ENCODE data around the gene ZBED5. TPM values are rescaled to one million over a fixed set of nuclear protein-coding genes. Genes with fewer than 3 reads are reported as not detected.
A peak's percentile ranks its signal among the peaks of the same experiment; 100 is the strongest.

The ZBED5 gene
- total and polyA plus RNA-seq, 4 experiments from 2014 or later: 16.7 to 129 (median 72.0) TPM

- peaks cover 26 to 60% (median 33%) of the 10 kb centered on the region in 4 donors for H3K4me1 Mint-ChIP-seq
- peaks cover 20 to 51% of the 10 kb centered on the region in 2 donors for H3K36me3 Mint-ChIP-seq
- Histone ChIP-seq H3K27me3 (ENCODE audit: insufficient read depth, low read length) (no peaks in the 10 kb centered on the region), H3K4me3 (ENCODE audit: low read length in 2 of 2) (peak overlapping the region; percentile 93 to 100), H3K27ac (ENCODE audit: low read depth, low read length) (peak overlapping the region; percentile 93), H3K4me1 (ENCODE audit: insufficient read depth, low read length) (peaks cover 36% of the 10 kb centered on the region), H3K9me3 (ENCODE audit: control insufficient read depth in 1 of 2, low read length in 2 of 2) (no peaks in the 10 kb centered on the region), H3K36me3 (ENCODE audit: insufficient read depth, low read length) (peaks cover 19% of the 10 kb centered on the region)
- POLR2A ChIA-PET (ENCODE audit: partially characterized antibody): interaction anchor here (0.7 to 7.5 kb wide), 30 partner anchors 9 to 1397 kb away, joined by 3 to 469 read pairs (median 5); partner anchors contain the start of genes CTR9, EIF4G2, RNF141 and ZNF143
- no peak for DNase-seq
- no peaks in the 10 kb centered on the region for H3K27me3 Mint-ChIP-seq
- H3K4me3 Mint-ChIP-seq: peak overlapping the region; percentile 98 to 100 (median 99)
- intact Hi-C loops (cut with micrococcal nuclease): loop anchor here (2.0 to 5.0 kb wide), 5 partner anchors 75 to 1397 kb away; partner anchors contain the start of genes USP47 and ZNF143
- CTCF ChIA-PET (ENCODE audit: partially characterized antibody): interaction anchor here (0.7 to 5.9 kb wide), 6 partner anchors 10 to 317 kb away, joined by 3 to 36 read pairs (median 4); partner anchors contain the start of genes EIF4G2 and RNF141
- peaks cover 0 to 2% (median 0%) of the 10 kb centered on the region in 8 donors for H3K9me3 Mint-ChIP-seq
- peak overlapping the region; percentile 99 to 100 (median 99) for H3K27ac Mint-ChIP-seq
Measured at GRCh38 chr11:10857459-10857708, 469 bp downstream of the ZBED5 start.

- Histone ChIP-seq H3K36me3 (ENCODE audit: insufficient read depth, low read length) (peaks cover 19% of the 10 kb centered on the region), H3K27ac (ENCODE audit: low read depth, low read length) (peak overlapping the region; percentile 93), H3K27me3 (ENCODE audit: insufficient read depth, low read length) (no peaks in the 10 kb centered on the region), H3K4me1 (ENCODE audit: insufficient read depth, low read length) (peaks cover 36% of the 10 kb centered on the region), H3K9me3 (ENCODE audit: control insufficient read depth in 1 of 2, low read length in 2 of 2) (no peaks in the 10 kb centered on the region), H3K4me3 (ENCODE audit: low read length in 2 of 2) (peak overlapping the region; percentile 93 to 100)
- H3K4me1 Mint-ChIP-seq: peaks cover 31 to 62% (median 37%) of the 10 kb centered on the region in 4 donors
- peak overlapping the region; percentile 98 to 100 (median 99) for H3K4me3 Mint-ChIP-seq
- peak in 2 of 5 donors; percentile 6 to 36 for DNase-seq
- ChIA-PET POLR2A (ENCODE audit: partially characterized antibody) (interaction anchor here (1.1 to 7.5 kb wide), 17 partner anchors 9 to 1396 kb away, joined by 3 to 469 read pairs (median 7); partner anchors contain the start of genes CTR9, EIF4G2 and ZNF143), CTCF (ENCODE audit: partially characterized antibody) (interaction anchor here (0.9 to 5.9 kb wide), 3 partner anchors 21 to 64 kb away, joined by 4 to 36 read pairs (median 35); partner anchors contain the start of gene EIF4G2)
- peak overlapping the region; percentile 99 to 100 (median 99) for H3K27ac Mint-ChIP-seq
- peaks cover 25 to 56% of the 10 kb centered on the region in 2 donors for H3K36me3 Mint-ChIP-seq
- intact Hi-C loops (cut with micrococcal nuclease): loop anchor here (2.0 to 5.0 kb wide), 5 partner anchors 75 to 1396 kb away; partner anchors contain the start of genes USP47 and ZNF143
- peaks cover 0 to 2% (median 0%) of the 10 kb centered on the region in 8 donors for H3K9me3 Mint-ChIP-seq
- H3K27me3 Mint-ChIP-seq: no peaks in the 10 kb centered on the region
Measured at GRCh38 chr11:10856689-10857458, 979 bp downstream of the ZBED5 start.

- H3K36me3 ChIP-seq (ENCODE audit: insufficient read depth, low read length): peaks cover 19% of the 10 kb centered on the region
- Mint-ChIP-seq H3K27ac (peak overlapping the region in 2 of 7 donors; percentile 13 to 24), H3K9me3 (peaks cover 0 to 2% (median 0%) of the 10 kb centered on the region in 8 donors), H3K27me3 (no peaks in the 10 kb centered on the region), H3K4me1 (peaks cover 29 to 61% (median 35%) of the 10 kb centered on the region in 4 donors), H3K4me3 (no peak overlapping the region), H3K36me3 (peaks cover 26 to 60% of the 10 kb centered on the region in 2 donors)
- H3K4me3 ChIP-seq (ENCODE audit: low read length in 2 of 2): no peak overlapping the region
- no peak overlapping the region for H3K27ac ChIP-seq (ENCODE audit: low read depth, low read length)
- no peaks in the 10 kb centered on the region for H3K27me3 ChIP-seq (ENCODE audit: insufficient read depth, low read length)
- ChIA-PET POLR2A (ENCODE audit: partially characterized antibody) (interaction anchor here (5.9 to 7.5 kb wide), 2 partner anchors 49 to 58 kb away, joined by 33 to 469 read pairs; partner anchors contain the start of gene EIF4G2), CTCF (ENCODE audit: partially characterized antibody) (interaction anchor here (1.4 kb wide), 1 partner anchor 24 kb away, joined by 5 read pairs; no protein-coding TSS in a partner anchor)
- H3K4me1 ChIP-seq (ENCODE audit: insufficient read depth, low read length): peaks cover 36% of the 10 kb centered on the region
- no peak for DNase-seq
- H3K9me3 ChIP-seq (ENCODE audit: control insufficient read depth in 1 of 2, low read length in 2 of 2): no peaks in the 10 kb centered on the region
- intact Hi-C loops (cut with micrococcal nuclease): loop anchor here (5.0 kb wide), 4 partner anchors 77 to 1278 kb away; partner anchors contain the start of gene USP47
Measured at GRCh38 chr11:10855295-10855694, 2.6 kb downstream of the ZBED5 start.

- DNase-seq: no peak
- no peaks in the 10 kb centered on the region for H3K27me3 ChIP-seq (ENCODE audit: insufficient read depth, low read length)
- Mint-ChIP-seq H3K4me1 (peaks cover 6 to 14% (median 13%) of the 10 kb centered on the region in 4 donors), H3K9me3 (peaks cover 0 to 3% (median 0%) of the 10 kb centered on the region in 8 donors), H3K36me3 (peaks cover 11 to 16% of the 10 kb centered on the region in 2 donors), H3K27ac (no peak overlapping the region), H3K27me3 (no peaks in the 10 kb centered on the region), H3K4me3 (no peak overlapping the region)
- H3K4me3 ChIP-seq (ENCODE audit: low read length in 2 of 2): no peak overlapping the region
- no peaks in the 10 kb centered on the region for H3K9me3 ChIP-seq (ENCODE audit: control insufficient read depth in 1 of 2, low read length in 2 of 2)
- no peaks in the 10 kb centered on the region for H3K4me1 ChIP-seq (ENCODE audit: insufficient read depth, low read length)
- ChIA-PET POLR2A (ENCODE audit: partially characterized antibody) (interaction anchor here (3.2 to 3.6 kb wide), 2 partner anchors 10 to 39 kb away, joined by 29 to 46 read pairs; partner anchors contain the start of genes EIF4G2 and ZBED5), CTCF (ENCODE audit: partially characterized antibody) (interaction anchor here (0.9 to 2.8 kb wide), 6 partner anchors 10 to 56 kb away, joined by 3 to 12 read pairs (median 8); partner anchors contain the start of genes EIF4G2 and ZBED5)
- H3K27ac ChIP-seq (ENCODE audit: low read depth, low read length): no peak overlapping the region
- H3K36me3 ChIP-seq (ENCODE audit: insufficient read depth, low read length): no peaks in the 10 kb centered on the region
- intact Hi-C loops (cut with micrococcal nuclease): no loop called here
Measured at GRCh38 chr11:10847960-10848860, 9.6 kb downstream of the ZBED5 start.

GRCh38 chr11:10846660-10847059 lies 11.2 kb downstream of the ZBED5 start:
- Mint-ChIP-seq H3K36me3 (peaks cover 0 to 2% of the 10 kb centered on the region in 2 donors), H3K27ac (peak overlapping the region in 2 of 7 donors; percentile 1 to 86), H3K4me3 (no peak overlapping the region), H3K4me1 (peaks cover 0 to 10% (median 7%) of the 10 kb centered on the region in 4 donors), H3K9me3 (peaks cover 0 to 3% (median 0%) of the 10 kb centered on the region in 8 donors), H3K27me3 (no peaks in the 10 kb centered on the region)
- H3K27ac ChIP-seq (ENCODE audit: low read depth, low read length): no peak overlapping the region
- POLR2A ChIA-PET (ENCODE audit: partially characterized antibody): interaction anchor here (1.1 to 3.6 kb wide), 3 partner anchors 11 to 37 kb away, joined by 5 to 46 read pairs (median 29); partner anchors contain the start of genes EIF4G2 and ZBED5
- no peaks in the 10 kb centered on the region for H3K27me3 ChIP-seq (ENCODE audit: insufficient read depth, low read length)
- no peak for DNase-seq
- no peaks in the 10 kb centered on the region for H3K4me1 ChIP-seq (ENCODE audit: insufficient read depth, low read length)
- no peaks in the 10 kb centered on the region for H3K36me3 ChIP-seq (ENCODE audit: insufficient read depth, low read length)
- no peaks in the 10 kb centered on the region for H3K9me3 ChIP-seq (ENCODE audit: control insufficient read depth in 1 of 2, low read length in 2 of 2)
- intact Hi-C loops (cut with micrococcal nuclease): no loop called here
- CTCF ChIA-PET (ENCODE audit: partially characterized antibody): interaction anchor here (1.0 to 1.1 kb wide), 2 partner anchors 14 to 55 kb away, joined by 3 read pairs; no protein-coding TSS in a partner anchor
- H3K4me3 ChIP-seq (ENCODE audit: low read length in 2 of 2): no peak overlapping the region

- Mint-ChIP-seq H3K9me3 (peaks cover 0 to 3% (median 0%) of the 10 kb centered on the region in 8 donors), H3K4me3 (no peak overlapping the region), H3K27me3 (no peaks in the 10 kb centered on the region), H3K27ac (no peak overlapping the region), H3K4me1 (peaks cover 6 to 10% (median 7%) of the 10 kb centered on the region in 4 donors), H3K36me3 (no peaks in the 10 kb centered on the region)
- ChIA-PET CTCF (ENCODE audit: partially characterized antibody) (interaction anchor here (1.0 kb wide), 1 partner anchor 10 kb away, joined by 3 read pairs; no protein-coding TSS in a partner anchor), POLR2A (ENCODE audit: partially characterized antibody) (interaction anchor here (1.1 to 1.3 kb wide), 2 partner anchors 12 to 13 kb away, joined by 3 to 5 read pairs; partner anchors contain the start of gene ZBED5)
- intact Hi-C loops (cut with micrococcal nuclease): no loop called here
- Histone ChIP-seq H3K9me3 (ENCODE audit: control insufficient read depth in 1 of 2, low read length in 2 of 2) (no peaks in the 10 kb centered on the region), H3K36me3 (ENCODE audit: insufficient read depth, low read length) (no peaks in the 10 kb centered on the region), H3K4me3 (ENCODE audit: low read length in 2 of 2) (no peak overlapping the region), H3K27me3 (ENCODE audit: insufficient read depth, low read length) (no peaks in the 10 kb centered on the region), H3K27ac (ENCODE audit: low read depth, low read length) (no peak overlapping the region), H3K4me1 (ENCODE audit: insufficient read depth, low read length) (no peaks in the 10 kb centered on the region)
- no peak for DNase-seq
Measured at GRCh38 chr11:10845589-10845988, 12.3 kb downstream of the ZBED5 start.
